ENCODE results near the gene GOLT1A.

DNA sequence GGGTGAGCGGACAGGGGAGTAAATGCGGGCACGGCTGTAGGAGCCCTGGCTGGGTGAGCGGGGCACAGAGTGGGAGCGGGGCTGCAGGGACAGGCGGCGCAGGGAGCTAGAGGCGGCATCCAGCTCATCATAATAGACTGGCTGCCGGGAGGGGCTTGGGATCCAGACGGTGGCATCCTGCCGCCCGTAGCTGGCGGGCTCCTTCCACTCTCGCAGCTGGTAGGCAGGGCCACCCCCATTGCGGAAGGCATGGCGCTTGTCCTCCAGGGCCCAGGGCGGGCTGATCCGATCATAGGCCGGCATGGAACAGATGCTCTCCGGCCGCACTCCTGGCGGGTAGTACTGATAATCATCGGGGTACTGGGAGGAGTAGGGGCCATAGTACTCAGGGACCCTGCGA, 43.7 kb upstream of the GOLT1A start:
- TF ChIP-seq POLR2A (IDR thresholded peaks at IDR 0.05): no peak
- TF ChIP-seq, protein P1, sequence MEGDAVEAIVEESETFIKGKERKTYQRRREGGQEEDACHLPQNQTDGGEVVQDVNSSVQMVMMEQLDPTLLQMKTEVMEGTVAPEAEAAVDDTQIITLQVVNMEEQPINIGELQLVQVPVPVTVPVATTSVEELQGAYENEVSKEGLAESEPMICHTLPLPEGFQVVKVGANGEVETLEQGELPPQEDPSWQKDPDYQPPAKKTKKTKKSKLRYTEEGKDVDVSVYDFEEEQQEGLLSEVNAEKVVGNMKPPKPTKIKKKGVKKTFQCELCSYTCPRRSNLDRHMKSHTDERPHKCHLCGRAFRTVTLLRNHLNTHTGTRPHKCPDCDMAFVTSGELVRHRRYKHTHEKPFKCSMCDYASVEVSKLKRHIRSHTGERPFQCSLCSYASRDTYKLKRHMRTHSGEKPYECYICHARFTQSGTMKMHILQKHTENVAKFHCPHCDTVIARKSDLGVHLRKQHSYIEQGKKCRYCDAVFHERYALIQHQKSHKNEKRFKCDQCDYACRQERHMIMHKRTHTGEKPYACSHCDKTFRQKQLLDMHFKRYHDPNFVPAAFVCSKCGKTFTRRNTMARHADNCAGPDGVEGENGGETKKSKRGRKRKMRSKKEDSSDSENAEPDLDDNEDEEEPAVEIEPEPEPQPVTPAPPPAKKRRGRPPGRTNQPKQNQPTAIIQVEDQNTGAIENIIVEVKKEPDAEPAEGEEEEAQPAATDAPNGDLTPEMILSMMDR (IDR thresholded peaks at IDR 0.05 in 4 of 5, conservative IDR thresholded peaks at IDR 0.05 in 1 of 5): no peak
